GM12801 (cell line): ENCODE data around the gene INTS6L.

Experiments
- TF ChIP-seq, protein P1 (sequence below): IDR thresholded peaks from one replicate; pipeline ENCODE4 v1.5.1; 2011; ENCODE audit warnings: control low read depth; ENCODE audit not compliant: insufficient read length; ENCODE audit errors: extremely low read depth

INTS6L gene

DNA sequence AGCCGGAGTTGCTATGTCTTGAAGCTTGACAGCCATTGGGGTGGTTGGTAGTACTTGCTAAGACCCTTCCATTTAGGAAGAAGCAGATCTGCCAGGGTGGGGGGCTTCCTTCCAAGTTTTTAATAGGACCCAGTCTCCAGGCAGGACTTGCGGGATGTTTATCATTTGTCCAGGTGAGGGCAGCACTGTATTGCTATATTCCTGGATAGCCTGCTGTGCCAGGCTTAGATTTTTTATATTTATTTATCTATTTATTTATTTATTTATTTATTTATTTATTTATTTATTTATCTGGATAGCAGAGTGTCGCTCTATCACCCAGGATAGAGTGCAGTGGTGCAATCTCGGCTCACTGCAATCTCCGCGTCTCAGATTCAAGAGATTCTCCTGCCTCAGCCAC is 105.5 kb downstream of the INTS6L start:
- TF ChIP-seq, protein P1, sequence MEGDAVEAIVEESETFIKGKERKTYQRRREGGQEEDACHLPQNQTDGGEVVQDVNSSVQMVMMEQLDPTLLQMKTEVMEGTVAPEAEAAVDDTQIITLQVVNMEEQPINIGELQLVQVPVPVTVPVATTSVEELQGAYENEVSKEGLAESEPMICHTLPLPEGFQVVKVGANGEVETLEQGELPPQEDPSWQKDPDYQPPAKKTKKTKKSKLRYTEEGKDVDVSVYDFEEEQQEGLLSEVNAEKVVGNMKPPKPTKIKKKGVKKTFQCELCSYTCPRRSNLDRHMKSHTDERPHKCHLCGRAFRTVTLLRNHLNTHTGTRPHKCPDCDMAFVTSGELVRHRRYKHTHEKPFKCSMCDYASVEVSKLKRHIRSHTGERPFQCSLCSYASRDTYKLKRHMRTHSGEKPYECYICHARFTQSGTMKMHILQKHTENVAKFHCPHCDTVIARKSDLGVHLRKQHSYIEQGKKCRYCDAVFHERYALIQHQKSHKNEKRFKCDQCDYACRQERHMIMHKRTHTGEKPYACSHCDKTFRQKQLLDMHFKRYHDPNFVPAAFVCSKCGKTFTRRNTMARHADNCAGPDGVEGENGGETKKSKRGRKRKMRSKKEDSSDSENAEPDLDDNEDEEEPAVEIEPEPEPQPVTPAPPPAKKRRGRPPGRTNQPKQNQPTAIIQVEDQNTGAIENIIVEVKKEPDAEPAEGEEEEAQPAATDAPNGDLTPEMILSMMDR = no peak

DNA sequence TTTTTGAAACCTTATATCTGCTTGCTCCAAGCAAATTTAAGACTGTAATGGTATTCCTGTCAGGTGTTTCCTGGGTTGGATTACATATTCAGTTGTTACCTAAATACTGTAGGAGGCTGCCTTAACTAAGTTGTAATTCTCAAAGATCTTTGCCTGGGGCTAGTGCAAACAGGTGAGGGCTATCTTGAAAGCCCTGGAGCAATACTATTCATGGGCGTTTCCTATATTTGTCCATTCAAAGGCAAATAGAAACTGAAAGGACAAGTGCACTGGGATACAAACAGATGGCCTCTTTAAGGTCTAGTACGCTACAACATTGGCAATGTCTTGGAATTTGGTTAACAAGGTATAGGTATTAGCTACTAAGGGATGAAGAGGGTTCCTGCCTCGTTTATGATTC is 108.9 kb downstream of the INTS6L start:
- TF ChIP-seq, protein P1 = no peak
